Fibroblast of lung (primary cell): ENCODE data around the gene GARNL3. TPM values are rescaled to one million over a fixed set of nuclear protein-coding genes. Genes with fewer than 3 reads are reported as not detected.

Experiments used
- DNase-seq, 2 donors: peaks; one replicate each; pipeline versions ENCODE4 v3.0.0 to v3.0.0-alpha.2; 2010; ENCODE audit warnings: low read depth in 2 of 2
- H2AFZ ChIP-seq: 2 replicates; pipeline ENCODE4 v1.5.1; 2012; ENCODE audit warnings: low read length, control low read depth, inconsistent platforms
- H3K27ac ChIP-seq: 2 replicates; pipeline ENCODE4 v1.5.1; 2011; ENCODE audit warnings: low read length, control low read depth; ENCODE audit not compliant: insufficient read depth
- H3K27me3 ChIP-seq: 2 replicates; pipeline ENCODE4 v1.5.1; 2011; ENCODE audit warnings: mild to moderate bottlenecking, low read length; ENCODE audit not compliant: control insufficient read depth, insufficient read depth
- H3K36me3 ChIP-seq: 2 replicates; pipeline ENCODE4 v1.5.1; 2011; ENCODE audit warnings: low read length; ENCODE audit not compliant: control insufficient read depth, insufficient read depth
- H3K4me1 ChIP-seq: 2 replicates; pipeline ENCODE4 v1.5.1; 2011; ENCODE audit warnings: low read length; ENCODE audit not compliant: control insufficient read depth, insufficient read depth; ENCODE audit errors: extremely low read depth
- H3K4me2 ChIP-seq: 2 replicates; pipeline ENCODE4 v1.5.1; 2011; ENCODE audit warnings: low read length, control low read depth; ENCODE audit not compliant: insufficient read depth; ENCODE audit errors: extremely low read depth
- H3K4me3 ChIP-seq, 4 experiments: fragments of 200-600 bp in 1 of 4; sonication (generic) in 1 of 4; replicated peaks in 1 of 4; 2 replicates each; pipeline ENCODE4 v1.5.1; 2011 to 2016; ENCODE audit warnings: low read length in 4 of 4, low read depth in 3 of 4, mild to moderate bottlenecking in 3 of 4, control low read depth in 2 of 4, inconsistent platforms in 1 of 4, mixed read lengths in 1 of 4; ENCODE audit not compliant: insufficient read depth in 1 of 4; ENCODE audit errors: control extremely low read depth in 1 of 4
- H3K79me2 ChIP-seq: 2 replicates; pipeline ENCODE4 v1.5.1; 2012; ENCODE audit warnings: mild to moderate bottlenecking, low read length, inconsistent platforms; ENCODE audit not compliant: control insufficient read depth, insufficient read depth
- H3K9ac ChIP-seq: 2 replicates; pipeline ENCODE4 v1.5.1; 2011; ENCODE audit warnings: mild to moderate bottlenecking, low read length, control low read depth; ENCODE audit not compliant: insufficient read depth
- H3K9me3 ChIP-seq: 2 replicates; pipeline ENCODE4 v1.5.1; 2012; ENCODE audit warnings: low read depth, low read length; ENCODE audit not compliant: control insufficient read depth, insufficient read depth
- H4K20me1 ChIP-seq: 2 replicates; pipeline ENCODE4 v1.5.1; 2011; ENCODE audit warnings: low read length; ENCODE audit not compliant: control insufficient read depth, insufficient read depth; ENCODE audit errors: extremely low read depth
- CTCF ChIP-seq, 2 donors: IDR thresholded peaks in 1 of 2; conservative IDR thresholded peaks in 1 of 2; 1 replicate in 1 of 2; 2 replicates in 1 of 2; pipeline ENCODE4 v1.5.1; 2011 to 2012; ENCODE audit warnings: low read length in 2 of 2, control low read depth in 1 of 2, inconsistent platforms in 1 of 2, low read depth in 1 of 2, mild to moderate bottlenecking in 1 of 2
- EZH2 ChIP-seq: IDR thresholded peaks from 2 replicates; pipeline ENCODE4 v1.5.1; 2012; ENCODE audit warnings: low read length, control low read depth, mild to moderate bottlenecking; ENCODE audit errors: missing control alignments
- polyA plus RNA-seq, 2 donors: library from polyadenylated mRNA; depleted of rRNA in 1 of 2; stranded (reverse) in 1 of 2; unstranded in 1 of 2; fragments of >200 nt; gene quantifications; 2 replicates each; pipeline ENCODE4 v1.2.1, GENCODE V29; 2011 to 2012; ENCODE audit warnings: missing spikeins in 1 of 2
- total RNA-seq: library from RNA; depleted of rRNA; stranded (reverse); fragments of >200 nt; gene quantifications from 2 replicates; pipeline ENCODE4 v1.2.1, GENCODE V29; 2014

GARNL3 gene
- total and polyA plus RNA-seq, 2 donors (not counting 1 experiment from before 2014, with no cell fraction given), result 1.5 to 6.4 TPM

GRCh38 chr9:127423476-127423933, 158.9 kb downstream of the GARNL3 start:
- peaks cover 27% of the 10 kb centered on the region for H3K79me2 ChIP-seq
- peak overlapping the region; percentile 96 for H3K4me2 ChIP-seq
- no peaks in the 10 kb centered on the region for H3K27me3 ChIP-seq
- H3K4me1 ChIP-seq, result peaks cover 2% of the 10 kb centered on the region
- no peaks in the 10 kb centered on the region for H3K9me3 ChIP-seq
- no peaks in the 10 kb centered on the region for H4K20me1 ChIP-seq
- peak overlapping the region; percentile 77 for H3K9ac ChIP-seq
- H2AFZ ChIP-seq, result peak overlapping the region; percentile 96
- no peak for DNase-seq
- H3K4me3 ChIP-seq, result peak overlapping the region; percentile 79 to 90 (median 84)
- H3K36me3 ChIP-seq, result no peaks in the 10 kb centered on the region
- TF ChIP-seq CTCF (conservative IDR thresholded peaks at IDR 0.05 in 1 of 2, IDR thresholded peaks at IDR 0.05 in 1 of 2; ENCODE audit: low read depth in 1 of 2, low read length in 2 of 2) (no peak), EZH2 (no peak)
- peak overlapping the region; percentile 82 for H3K27ac ChIP-seq

GRCh38 chr9:127423934-127424675, 159.5 kb downstream of the GARNL3 start, which contains the start of gene ZNF79:
Gene ZNF79, plus strand, starts transcription at chr9:127424382. Its CDS starts 406 bp downstream, at chr9:127424788.
- Histone ChIP-seq H3K79me2 (peaks cover 27% of the 10 kb centered on the region), H3K4me2 (peak within 1 kb of the TSS; percentile 98), H3K4me3 (peak within 1 kb of the TSS; percentile 79 to 90 (median 84)), H3K27ac (peak within 1 kb of the TSS; percentile 82), H2AFZ (peak within 1 kb of the TSS; percentile 96), H3K4me1 (peaks cover 2% of the 10 kb centered on the region), H4K20me1 (no peaks in the 10 kb centered on the region), H3K9ac (peak within 1 kb of the TSS; percentile 77), H3K9me3 (no peaks in the 10 kb centered on the region), H3K27me3 (no peaks in the 10 kb centered on the region), H3K36me3 (no peaks in the 10 kb centered on the region)
- TF ChIP-seq CTCF (conservative IDR thresholded peaks at IDR 0.05 in 1 of 2, IDR thresholded peaks at IDR 0.05 in 1 of 2; ENCODE audit: low read depth in 1 of 2, low read length in 2 of 2), result no peak
- peak; percentile 89 to 92 for DNase-seq

GRCh38 chr9:127424676-127424999, 160.1 kb downstream of the GARNL3 start:
- peak overlapping the region; percentile 77 for H3K9ac ChIP-seq
- H3K4me3 ChIP-seq, result peak overlapping the region; percentile 79 to 90 (median 84)
- H3K9me3 ChIP-seq, result no peaks in the 10 kb centered on the region
- no peak for TF ChIP-seq EZH2
- H2AFZ ChIP-seq, result peak overlapping the region; percentile 54
- no peak for DNase-seq
- H3K4me2 ChIP-seq, result peak overlapping the region; percentile 98
- no peaks in the 10 kb centered on the region for H3K27me3 ChIP-seq
- H3K4me1 ChIP-seq, result peaks cover 2% of the 10 kb centered on the region
- H3K27ac ChIP-seq, result peak overlapping the region; percentile 82
- H4K20me1 ChIP-seq, result no peaks in the 10 kb centered on the region
- H3K36me3 ChIP-seq, result no peaks in the 10 kb centered on the region
- peaks cover 27% of the 10 kb centered on the region for H3K79me2 ChIP-seq
